Caco-2 (cell line): ENCODE measurements around the gene KIF17. TPM values are rescaled to one million over a fixed set of nuclear protein-coding genes. Genes with fewer than 3 reads are reported as not detected.

Experiments
- BruUV-seq: library from RNA; stranded (reverse); fragments of 400-500 nt; replicated peaks from 2 replicates; lab custom pipeline; 2021; lab: Mats Ljungman, UMichigan
- CTCF ChIA-PET: fragments of 300-600 bp; sonication (Branson Sonifier 250); formaldehyde crosslinking; loops from one replicate; lab custom pipeline; 2022; ENCODE audit warnings: antibody characterized with exemption; lab: Charles Lee
- POLR2A ChIA-PET: fragments of 300-600 bp; sonication (Branson Sonifier 250); formaldehyde crosslinking; loops from one replicate; lab custom pipeline; 2022; ENCODE audit warnings: antibody characterized with exemption; lab: Charles Lee
- DNase-seq, 2 experiments: peaks; one replicate each; pipeline versions ENCODE4 v3.0.0 to v3.0.0-alpha.2; 2020 to 2022
- H3K27me3 ChIP-seq: replicated peaks from 2 replicates; pipeline ENCODE4 v1.6.0; 2011; ENCODE audit warnings: low read length; ENCODE audit not compliant: control insufficient read depth, insufficient read depth
- H3K36me3 ChIP-seq: 2 replicates; pipeline ENCODE4 v1.5.1; 2011; ENCODE audit warnings: low read length; ENCODE audit not compliant: control insufficient read depth, insufficient read depth
- H3K4me1 ChIP-seq: fragments of 250-450 bp; sonication (Bioruptor Pico); 2 replicates; pipeline ENCODE4 v1.5.1; 2020; ENCODE audit warnings: mild to moderate bottlenecking
- H3K4me3 ChIP-seq: 2 replicates; pipeline ENCODE4 v1.5.1; 2011; ENCODE audit warnings: low read depth, mild to moderate bottlenecking, control low read depth, low read length
- H3K9me3 ChIP-seq: fragments of 250-450 bp; sonication (Bioruptor Pico); 2 replicates; pipeline ENCODE4 v1.5.1; 2020; ENCODE audit warnings: mild to moderate bottlenecking, moderate library complexity
- H3K27ac Mint-ChIP-seq: one replicate; pipeline ENCODE4 v1.8.0; 2022; ENCODE audit warnings: mixed read lengths; ENCODE audit not compliant: unreplicated experiment
- H3K27me3 Mint-ChIP-seq: one replicate; pipeline ENCODE4 v1.8.0; 2022; ENCODE audit warnings: mixed read lengths; ENCODE audit not compliant: insufficient read depth, unreplicated experiment
- H3K36me3 Mint-ChIP-seq: one replicate; pipeline ENCODE4 v1.8.0; 2022; ENCODE audit warnings: mild to moderate bottlenecking, mixed read lengths; ENCODE audit not compliant: insufficient read depth, unreplicated experiment
- H3K4me1 Mint-ChIP-seq: one replicate; pipeline ENCODE4 v1.8.0; 2022; ENCODE audit warnings: low read depth, mixed read lengths; ENCODE audit not compliant: unreplicated experiment
- H3K4me3 Mint-ChIP-seq: one replicate; pipeline ENCODE4 v1.8.0; 2022; ENCODE audit warnings: mild to moderate bottlenecking, moderate library complexity, mixed read lengths; ENCODE audit not compliant: unreplicated experiment
- H3K9me3 Mint-ChIP-seq: one replicate; pipeline ENCODE4 v1.8.0; 2022; ENCODE audit warnings: mixed read lengths; ENCODE audit not compliant: unreplicated experiment
- CTCF ChIP-seq, 2 experiments: fragments of 200-600 bp in 1 of 2; IDR thresholded peaks; 1 replicate in 1 of 2; 2 replicates in 1 of 2; pipeline versions ENCODE4 v1.5.1 to v1.8.0; 2011 to 2022; ENCODE audit warnings: antibody characterized with exemption in 1 of 2, control low read depth in 1 of 2, inconsistent platforms in 1 of 2, low read depth in 1 of 2, low read length in 1 of 2, mild to moderate bottlenecking in 1 of 2, moderate library complexity in 1 of 2; ENCODE audit not compliant: insufficient read depth in 1 of 2, severe bottlenecking in 1 of 2, unreplicated experiment in 1 of 2
- intact Hi-C: fragments of 100-400 bp; cut with micrococcal nuclease; formaldehyde crosslinking; loops from one replicate; pipeline ENCODE4 v1.10.0; 2022; ENCODE audit not compliant: unreplicated experiment
- total RNA-seq: library from RNA; stranded (reverse); gene quantifications from 2 replicates; pipeline ENCODE4 v1.2.3, GENCODE V29; 2022

KIF17 gene
- total RNA-seq, 1 experiment from 2014 or later, result 1.5 TPM

- no peaks in the 10 kb centered on the region for H3K27me3 ChIP-seq
- H3K4me1 ChIP-seq, result no peaks in the 10 kb centered on the region
- H3K27me3 Mint-ChIP-seq, result no peaks in the 10 kb centered on the region
- TF ChIP-seq CTCF (IDR thresholded peaks at IDR 0.05; ENCODE audit: insufficient read depth in 1 of 2, low read depth in 1 of 2, low read length in 1 of 2, severe bottlenecking in 1 of 2, unreplicated experiment in 1 of 2), result no peak
- no peak overlapping the region for H3K4me3 ChIP-seq
- intact Hi-C loops, result no loop called here
- no peaks in the 10 kb centered on the region for H3K9me3 Mint-ChIP-seq
- H3K36me3 Mint-ChIP-seq, result no peaks in the 10 kb centered on the region
- no peaks in the 10 kb centered on the region for H3K36me3 ChIP-seq
- no peak for DNase-seq
- no peak overlapping the region for H3K27ac Mint-ChIP-seq
- H3K9me3 ChIP-seq, result no peaks in the 10 kb centered on the region
- BruUV-seq, result no TSS peak
- ChIA-PET CTCF (no interaction called here), POLR2A (no interaction called here)
- no peak overlapping the region for H3K4me3 Mint-ChIP-seq
- no peaks in the 10 kb centered on the region for H3K4me1 Mint-ChIP-seq
Observed at GRCh38 chr1:20672265-20672632, 45.6 kb downstream of the KIF17 start.

GRCh38 chr1:20670936-20671335, 46.9 kb downstream of the KIF17 start:
- no TSS peak for BruUV-seq
- no peaks in the 10 kb centered on the region for H3K27me3 ChIP-seq
- Mint-ChIP-seq H3K4me1 (no peaks in the 10 kb centered on the region), H3K27me3 (no peaks in the 10 kb centered on the region), H3K9me3 (no peaks in the 10 kb centered on the region), H3K4me3 (no peak overlapping the region), H3K36me3 (no peaks in the 10 kb centered on the region), H3K27ac (no peak overlapping the region)
- H3K4me1 ChIP-seq, result no peaks in the 10 kb centered on the region
- no peak for DNase-seq
- CTCF ChIA-PET, result no interaction called here
- TF ChIP-seq CTCF (IDR thresholded peaks at IDR 0.05; ENCODE audit: insufficient read depth in 1 of 2, low read depth in 1 of 2, low read length in 1 of 2, severe bottlenecking in 1 of 2, unreplicated experiment in 1 of 2), result no peak
- H3K9me3 ChIP-seq, result no peaks in the 10 kb centered on the region
- no peak overlapping the region for H3K4me3 ChIP-seq
- intact Hi-C loops, result no loop called here
- no peaks in the 10 kb centered on the region for H3K36me3 ChIP-seq
- POLR2A ChIA-PET, result no interaction called here

- Mint-ChIP-seq H3K9me3 (no peaks in the 10 kb centered on the region), H3K4me3 (no peak overlapping the region)
- POLR2A ChIA-PET, result no interaction called here
Observed at GRCh38 chr1:20668581-20668980, 49.2 kb downstream of the KIF17 start.

More at GRCh38 chr1:20668581-20668980, 49.2 kb downstream of the KIF17 start:
- intact Hi-C loops, result no loop called here
- CTCF ChIA-PET, result no interaction called here
- TF ChIP-seq CTCF (IDR thresholded peaks at IDR 0.05; ENCODE audit: insufficient read depth in 1 of 2, low read depth in 1 of 2, low read length in 1 of 2, severe bottlenecking in 1 of 2, unreplicated experiment in 1 of 2), result no peak
- no TSS peak for BruUV-seq
- Histone ChIP-seq H3K4me3 (no peak overlapping the region), H3K4me1 (no peaks in the 10 kb centered on the region), H3K27me3 (no peaks in the 10 kb centered on the region), H3K9me3 (no peaks in the 10 kb centered on the region), H3K36me3 (no peaks in the 10 kb centered on the region)
- Mint-ChIP-seq H3K27ac (no peak overlapping the region), H3K27me3 (no peaks in the 10 kb centered on the region), H3K4me1 (no peaks in the 10 kb centered on the region), H3K36me3 (no peaks in the 10 kb centered on the region)
- DNase-seq, result no peak
